Hematopoietic multipotent progenitor cell treated with erythropoietin and hydrocortisone succinate and interleukin-3 and kit ligand, for 8 days (in vitro differentiated cells): ENCODE results near the gene AGFG2.

Experiments used
- DNase-seq: peaks from one replicate; pipeline ENCODE4 v3.0.0-alpha.2; 2015

Gene AGFG2

GRCh38 chr7:100588438-100588837 is 49.4 kb downstream of the AGFG2 start:
- DNase-seq = peak; percentile 62

- no peak for DNase-seq
These were observed 50.4 kb downstream of the AGFG2 start for GRCh38 chr7:100589341-100589947.

GRCh38 chr7:100590077-100590737 is 51.2 kb downstream of the AGFG2 start:
- DNase-seq = no peak

- DNase-seq = no peak
These were observed 52.6 kb downstream of the AGFG2 start for GRCh38 chr7:100591596-100591995.

GRCh38 chr7:100595188-100595587 is 56.2 kb downstream of the AGFG2 start:
- no peak for DNase-seq

- no peak for DNase-seq
These were observed 59.4 kb downstream of the AGFG2 start for GRCh38 chr7:100598425-100598824.

- peak; percentile 21 for DNase-seq
These were observed 61.1 kb downstream of the AGFG2 start for GRCh38 chr7:100599911-100600729.

- DNase-seq = no peak
These were observed 61.7 kb downstream of the AGFG2 start for GRCh38 chr7:100600730-100601038.

- no peak for DNase-seq
These were observed 64.1 kb downstream of the AGFG2 start for GRCh38 chr7:100602889-100603725.

- DNase-seq = peak; percentile 16
These were observed 64.7 kb downstream of the AGFG2 start for GRCh38 chr7:100603726-100604027.

GRCh38 chr7:100604028-100604975 is 65.3 kb downstream of the AGFG2 start:
- DNase-seq = peak; percentile 73

- DNase-seq = peak; percentile 38
These were observed 66.2 kb downstream of the AGFG2 start for GRCh38 chr7:100604976-100605911.

- no peak for DNase-seq
These were observed 67.3 kb downstream of the AGFG2 start for GRCh38 chr7:100606313-100606712.

GRCh38 chr7:100607111-100607510 is 68.1 kb downstream of the AGFG2 start:
- DNase-seq = no peak

- DNase-seq = no peak
These were observed 71.0 kb downstream of the AGFG2 start for GRCh38 chr7:100609958-100610357.

GRCh38 chr7:100611983-100612729 is 73.2 kb downstream of the AGFG2 start, which contains the start of gene MOSPD3:
Gene MOSPD3, plus strand, starts transcription at chr7:100612540. Its CDS starts 252 bp downstream, at chr7:100612792.
- DNase-seq = peak; percentile 100

- peak; percentile 55 for DNase-seq
These were observed 73.9 kb downstream of the AGFG2 start for GRCh38 chr7:100612730-100613390.

- no peak for DNase-seq
These were observed 74.6 kb downstream of the AGFG2 start for GRCh38 chr7:100613412-100614175.
